ENCODE results near the gene FGF18.

- TF ChIP-seq EZH2phosphoT487 (conservative IDR thresholded peaks at IDR 0.05; ENCODE audit: low read length) (no peak), CTCF (IDR thresholded peaks at IDR 0.05; ENCODE audit: insufficient read depth, low read length, poor library complexity, severe bottlenecking) (no peak)
These were observed 64.2 kb downstream of the FGF18 start for GRCh38 chr5:171483551-171484135.

All from SU-DHL-6 (cell line).